ENCODE results near the gene PEAK3.
A peak's percentile ranks its signal among the peaks of the same experiment; 100 is the strongest.

DNA sequence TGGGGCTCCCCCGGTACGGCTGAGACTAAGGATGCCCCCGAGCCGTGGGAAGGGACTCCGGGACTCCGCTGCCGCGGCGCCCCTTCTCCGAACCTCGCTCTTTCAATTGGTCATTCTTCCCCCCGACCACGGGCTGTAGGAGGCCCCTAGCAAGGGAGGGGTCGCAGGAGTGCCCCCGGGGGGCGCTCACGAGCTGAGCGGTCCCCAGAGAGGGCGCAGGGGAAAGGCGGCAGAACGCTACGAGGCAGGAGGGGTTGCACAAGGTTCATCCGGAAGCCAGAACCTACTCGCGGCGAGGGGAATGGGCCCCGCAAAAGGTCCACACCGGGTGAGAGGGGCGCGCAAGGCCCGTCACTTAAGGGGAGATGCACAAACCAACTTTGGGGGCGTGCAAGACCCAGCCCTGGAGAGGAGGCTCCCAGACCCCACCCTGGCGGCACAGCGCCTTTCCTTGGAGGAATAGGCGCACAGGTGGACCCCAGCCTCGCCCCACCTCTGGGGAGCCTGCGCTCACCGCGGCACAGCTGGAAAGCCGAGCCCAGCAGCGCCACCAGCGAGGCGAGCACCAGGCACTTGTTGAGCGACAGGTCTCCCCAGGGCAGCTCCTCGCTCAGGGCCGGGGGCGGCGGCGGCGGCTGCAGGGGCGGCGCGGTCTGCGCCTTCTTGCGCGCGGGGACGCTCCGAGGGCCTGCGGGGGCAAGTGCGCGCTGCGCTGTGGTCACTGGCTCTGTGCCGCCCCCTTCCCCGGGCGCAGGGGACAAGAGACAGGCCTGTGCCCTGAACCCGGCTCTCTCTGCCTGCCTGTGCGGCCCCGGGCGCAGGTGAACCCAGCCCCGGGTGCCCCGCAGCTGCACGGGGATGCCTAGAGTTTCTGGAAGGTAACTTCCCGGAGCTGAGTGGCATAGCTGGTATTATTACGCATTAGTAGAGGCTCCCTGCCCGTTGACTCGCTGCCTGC is 28.6 kb downstream of the PEAK3 start:
- TF ChIP-seq EZH2phosphoT487 (IDR thresholded peaks at IDR 0.05; ENCODE audit: low read depth, severe bottlenecking, unreplicated experiment), result no peak
- TF ChIP-seq, protein P1, sequence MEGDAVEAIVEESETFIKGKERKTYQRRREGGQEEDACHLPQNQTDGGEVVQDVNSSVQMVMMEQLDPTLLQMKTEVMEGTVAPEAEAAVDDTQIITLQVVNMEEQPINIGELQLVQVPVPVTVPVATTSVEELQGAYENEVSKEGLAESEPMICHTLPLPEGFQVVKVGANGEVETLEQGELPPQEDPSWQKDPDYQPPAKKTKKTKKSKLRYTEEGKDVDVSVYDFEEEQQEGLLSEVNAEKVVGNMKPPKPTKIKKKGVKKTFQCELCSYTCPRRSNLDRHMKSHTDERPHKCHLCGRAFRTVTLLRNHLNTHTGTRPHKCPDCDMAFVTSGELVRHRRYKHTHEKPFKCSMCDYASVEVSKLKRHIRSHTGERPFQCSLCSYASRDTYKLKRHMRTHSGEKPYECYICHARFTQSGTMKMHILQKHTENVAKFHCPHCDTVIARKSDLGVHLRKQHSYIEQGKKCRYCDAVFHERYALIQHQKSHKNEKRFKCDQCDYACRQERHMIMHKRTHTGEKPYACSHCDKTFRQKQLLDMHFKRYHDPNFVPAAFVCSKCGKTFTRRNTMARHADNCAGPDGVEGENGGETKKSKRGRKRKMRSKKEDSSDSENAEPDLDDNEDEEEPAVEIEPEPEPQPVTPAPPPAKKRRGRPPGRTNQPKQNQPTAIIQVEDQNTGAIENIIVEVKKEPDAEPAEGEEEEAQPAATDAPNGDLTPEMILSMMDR (IDR thresholded peaks at IDR 0.05; ENCODE audit: poor library complexity), result peak; percentile 30

Data from hepatocyte (in vitro differentiated cells).